ENCODE data around the gene ASH1L. TPM values are rescaled to one million over a fixed set of nuclear protein-coding genes. Genes with fewer than 3 reads are reported as not detected.

The ASH1L gene
- total and polyA plus RNA-seq, 8 donors, result 42.3 to 55.4 (median 49.9) TPM

DNA sequence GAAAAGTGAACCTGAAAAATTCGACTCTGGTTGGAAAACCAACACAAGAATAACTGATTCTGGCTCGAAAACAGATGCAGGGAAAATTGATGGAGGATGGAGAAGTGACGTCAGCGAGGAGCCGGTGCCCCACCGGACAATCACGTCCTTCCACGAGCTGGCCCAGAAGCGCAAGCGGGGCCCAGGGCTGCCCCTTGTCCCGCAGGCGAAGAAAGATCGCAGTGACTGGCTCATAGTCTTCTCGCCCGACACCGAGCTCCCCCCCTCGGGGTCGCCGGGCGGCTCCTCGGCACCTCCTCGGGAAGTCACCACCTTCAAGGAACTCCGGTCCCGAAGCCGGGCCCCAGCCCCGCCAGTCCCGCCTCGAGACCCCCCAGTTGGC, 240.0 kb downstream of the ASH1L start:
- Histone ChIP-seq H3K9me3 (no peaks in the 10 kb centered on the region), H3K4me1 (peaks cover 11 to 58% of the 10 kb centered on the region in 2 donors), H3K27ac (peak overlapping the region; percentile 92 to 97), H3K4me3 (peak overlapping the region; percentile 68 to 94), H3K36me3 (peaks cover 0 to 34% of the 10 kb centered on the region in 2 donors), H3K27me3 (no peaks in the 10 kb centered on the region)
- intact Hi-C loops (cut with DNase I), result loop anchor here in 1 of 2 donors (5.0 kb wide), 1 partner anchor 45 kb away; the partner anchor contains the start of gene HCN3
- DNase-seq (peak in 2 of 4 donors; percentile 40 to 84), ATAC-seq (no peak)
- no peak for TF ChIP-seq CTCF (IDR thresholded peaks at IDR 0.05)

DNA sequence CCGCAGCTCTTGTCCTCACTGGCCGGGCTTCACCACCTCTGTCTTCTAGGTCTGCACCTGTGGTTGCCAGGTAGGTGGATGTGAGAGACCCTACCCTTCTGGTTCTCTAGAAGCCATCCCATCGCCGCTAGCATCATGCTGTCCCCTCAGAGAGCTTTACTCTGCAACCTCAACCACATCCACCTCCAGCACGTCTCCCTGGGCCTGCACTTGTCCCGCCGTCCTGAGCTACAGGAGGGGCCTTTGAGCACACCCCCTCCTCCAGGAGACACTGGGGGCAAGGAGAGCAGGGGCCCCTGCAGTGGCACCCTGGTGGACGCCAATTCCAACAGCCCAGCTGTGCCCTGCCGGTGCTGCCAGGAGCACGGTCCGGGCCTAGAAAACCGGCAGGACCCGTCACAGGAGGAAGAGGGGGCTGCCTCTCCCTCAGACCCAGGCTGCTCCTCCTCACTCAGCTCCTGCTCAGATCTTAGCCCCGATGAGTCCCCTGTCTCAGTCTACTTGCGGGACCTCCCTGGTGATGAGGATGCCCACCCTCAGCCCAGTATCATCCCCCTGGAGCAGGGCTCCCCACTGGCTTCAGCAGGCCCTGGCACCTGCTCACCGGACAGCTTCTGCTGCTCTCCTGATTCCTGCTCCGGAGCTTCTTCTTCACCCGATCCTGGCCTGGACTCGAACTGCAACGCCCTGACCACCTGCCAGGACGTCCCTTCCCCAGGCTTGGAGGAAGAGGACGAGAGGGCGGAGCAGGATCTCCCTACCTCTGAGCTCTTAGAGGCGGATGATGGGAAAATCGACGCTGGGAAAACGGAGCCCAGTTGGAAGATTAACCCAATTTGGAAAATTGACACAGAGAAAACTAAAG, 240.7 kb downstream of the ASH1L start:
- intact Hi-C loops (cut with DNase I), result loop anchor here in 1 of 2 donors (5.0 kb wide), 1 partner anchor 45 kb away; the partner anchor contains the start of gene HCN3
- no peaks in the 10 kb centered on the region for H3K9me3 ChIP-seq
- H3K4me3 ChIP-seq, result peak overlapping the region; percentile 68 to 94
- no peak for ATAC-seq
- DNase-seq, result no peak
- peaks cover 0 to 33% of the 10 kb centered on the region in 2 donors for H3K36me3 ChIP-seq
- TF ChIP-seq CTCF (IDR thresholded peaks at IDR 0.05), result no peak
- H3K27me3 ChIP-seq, result no peaks in the 10 kb centered on the region
- H3K4me1 ChIP-seq, result peaks cover 11 to 58% of the 10 kb centered on the region in 2 donors
- H3K27ac ChIP-seq, result peak overlapping the region; percentile 92 to 97

DNA sequence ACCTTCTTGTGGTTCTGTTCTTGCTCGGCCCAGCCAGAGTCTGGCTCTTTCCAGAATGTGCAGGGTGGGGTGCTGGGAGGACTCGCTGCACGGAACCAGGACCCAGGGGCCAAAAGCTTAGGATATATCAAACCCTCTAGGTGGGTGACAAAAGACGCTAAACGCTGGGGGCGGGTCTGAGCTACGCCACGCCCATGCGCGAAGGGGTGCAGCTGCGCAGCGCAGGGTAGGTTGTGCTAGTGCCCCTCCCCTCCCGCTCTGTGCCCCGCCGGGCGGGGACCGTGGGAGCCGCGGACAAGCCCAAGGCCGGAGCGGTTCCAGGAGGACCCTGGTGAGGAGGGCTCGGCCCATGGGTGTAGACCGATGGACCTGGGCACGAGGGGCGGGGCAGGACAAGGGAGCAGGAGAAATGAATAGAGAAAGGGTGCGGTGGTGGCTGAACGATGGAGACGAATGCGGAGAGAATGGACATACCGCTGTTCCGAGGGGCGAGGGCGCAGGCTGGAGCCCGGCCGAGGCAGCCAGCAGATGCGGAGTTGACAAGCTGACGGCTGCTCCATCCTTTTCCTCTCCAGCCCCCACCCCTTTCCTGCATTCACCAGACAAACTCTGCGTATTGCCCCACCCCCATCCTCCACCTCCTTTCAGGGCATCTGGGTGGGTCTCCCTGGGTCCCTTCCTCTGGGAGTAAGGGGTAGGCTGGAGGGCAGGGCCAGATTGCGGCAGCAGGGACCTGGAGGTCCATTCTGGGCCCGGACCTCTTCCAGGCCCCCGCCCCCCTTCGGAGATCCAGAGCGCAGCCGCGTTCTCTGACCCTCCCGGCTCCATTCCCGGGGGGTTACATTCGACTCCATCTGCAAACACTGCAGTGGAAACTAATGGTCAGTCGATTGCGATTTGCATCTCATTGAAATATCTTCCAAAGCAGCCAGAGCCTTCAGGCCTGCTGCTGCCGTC, 241.7 kb downstream of the ASH1L start, which contains the start of gene RUSC1:
Gene RUSC1 (plus strand): TSS at position 234 of the 957 bp plus-strand sequence. CDS start 880 bp downstream, outside the sequence.
- peak; percentile 67 to 93 (median 82) for DNase-seq
- peak within 1 kb of the TSS; percentile 36 to 68 for H3K4me3 ChIP-seq
- H3K27me3 ChIP-seq, result no peaks in the 10 kb centered on the region
- no peaks in the 10 kb centered on the region for H3K9me3 ChIP-seq
- no peak for TF ChIP-seq CTCF (IDR thresholded peaks at IDR 0.05)
- ATAC-seq, result peak; percentile 8
- peak within 1 kb of the TSS; percentile 3 to 97 for H3K27ac ChIP-seq
- H3K4me1 ChIP-seq, result peaks cover 11 to 57% of the 10 kb centered on the region in 2 donors
- peaks cover 0 to 36% of the 10 kb centered on the region in 2 donors for H3K36me3 ChIP-seq
- intact Hi-C loops (cut with DNase I), result loop anchor here in 1 of 2 donors (5.0 kb wide), 1 partner anchor 44 kb away; the partner anchor contains the start of gene HCN3

- ATAC-seq, result no peak
- Histone ChIP-seq H3K36me3 (peaks cover 0 to 43% of the 10 kb centered on the region in 2 donors), H3K4me1 (peaks cover 8 to 50% of the 10 kb centered on the region in 2 donors), H3K27ac (peak overlapping the region; percentile 3 to 97), H3K27me3 (no peaks in the 10 kb centered on the region), H3K9me3 (no peaks in the 10 kb centered on the region), H3K4me3 (peak overlapping the region; percentile 36 to 68)
- intact Hi-C loops (cut with DNase I), result loop anchor here in 1 of 2 donors (5.0 kb wide), 1 partner anchor 43 kb away; the partner anchor contains the start of gene HCN3
- no peak for TF ChIP-seq CTCF (IDR thresholded peaks at IDR 0.05)
- DNase-seq, result no peak
Measured at GRCh38 chr1:155320252-155320651, 242.4 kb downstream of the ASH1L start.
